Hepatocyte (in vitro differentiated cells): ENCODE data around the gene CTNND2.

Experiments
- EZH2 ChIP-seq: fragments of 200-600 bp; sonication (generic); IDR thresholded peaks from 2 replicates; pipeline ENCODE4 v1.6.1; 2016; ENCODE audit warnings: antibody characterized with exemption, mild to moderate bottlenecking, borderline replicate concordance
- EZH2phosphoT487 ChIP-seq: fragments of 200-600 bp; sonication (generic); IDR thresholded peaks from one replicate; pipeline ENCODE4 v1.6.1; 2018; ENCODE audit warnings: antibody characterized with exemption, mild to moderate bottlenecking, low read depth, moderate library complexity; ENCODE audit not compliant: unreplicated experiment, severe bottlenecking
- TF ChIP-seq, protein P1 (sequence below): fragments of 200-600 bp; sonication (generic); IDR thresholded peaks from 2 replicates; pipeline ENCODE4 v1.5.1; 2016; ENCODE audit warnings: antibody characterized with exemption, mild to moderate bottlenecking; ENCODE audit not compliant: poor library complexity

DNA sequence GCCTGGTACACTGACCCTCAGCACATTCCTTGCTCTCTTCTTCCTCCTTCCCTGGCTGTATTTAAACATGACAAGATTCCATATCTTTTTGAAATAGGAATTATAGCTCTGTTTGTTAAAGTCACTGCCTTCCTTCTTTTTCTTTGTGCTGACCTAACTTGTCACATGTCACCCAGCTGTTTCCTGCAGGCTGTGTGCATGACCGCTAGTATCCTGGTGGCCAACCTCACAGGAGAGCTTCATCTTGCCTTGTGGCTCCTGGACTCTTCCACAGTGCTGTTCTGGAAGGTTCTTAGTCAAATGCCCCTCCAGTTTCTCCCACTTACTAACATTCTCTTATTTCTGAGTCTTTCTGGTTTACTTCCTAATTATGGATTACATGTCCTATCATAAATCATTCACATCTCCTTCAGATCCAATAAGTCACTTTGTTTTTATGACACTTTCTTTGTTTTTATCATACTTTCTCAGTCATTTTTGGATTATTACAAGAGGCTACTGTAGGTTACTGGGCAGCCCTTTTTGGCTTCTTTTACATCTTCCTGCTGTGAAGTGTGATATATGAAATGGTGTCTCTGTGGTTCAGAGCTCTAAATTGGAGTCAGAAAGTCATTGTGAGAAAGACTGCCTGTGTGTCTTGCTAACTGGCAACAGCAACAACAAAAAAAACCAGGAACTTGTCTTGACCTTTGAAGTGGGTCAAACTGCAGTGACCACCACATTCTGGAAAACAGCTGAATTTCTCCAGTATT is 679.6 kb downstream of the CTNND2 start:
- no peak for TF ChIP-seq EZH2phosphoT487
- TF ChIP-seq, protein P1, sequence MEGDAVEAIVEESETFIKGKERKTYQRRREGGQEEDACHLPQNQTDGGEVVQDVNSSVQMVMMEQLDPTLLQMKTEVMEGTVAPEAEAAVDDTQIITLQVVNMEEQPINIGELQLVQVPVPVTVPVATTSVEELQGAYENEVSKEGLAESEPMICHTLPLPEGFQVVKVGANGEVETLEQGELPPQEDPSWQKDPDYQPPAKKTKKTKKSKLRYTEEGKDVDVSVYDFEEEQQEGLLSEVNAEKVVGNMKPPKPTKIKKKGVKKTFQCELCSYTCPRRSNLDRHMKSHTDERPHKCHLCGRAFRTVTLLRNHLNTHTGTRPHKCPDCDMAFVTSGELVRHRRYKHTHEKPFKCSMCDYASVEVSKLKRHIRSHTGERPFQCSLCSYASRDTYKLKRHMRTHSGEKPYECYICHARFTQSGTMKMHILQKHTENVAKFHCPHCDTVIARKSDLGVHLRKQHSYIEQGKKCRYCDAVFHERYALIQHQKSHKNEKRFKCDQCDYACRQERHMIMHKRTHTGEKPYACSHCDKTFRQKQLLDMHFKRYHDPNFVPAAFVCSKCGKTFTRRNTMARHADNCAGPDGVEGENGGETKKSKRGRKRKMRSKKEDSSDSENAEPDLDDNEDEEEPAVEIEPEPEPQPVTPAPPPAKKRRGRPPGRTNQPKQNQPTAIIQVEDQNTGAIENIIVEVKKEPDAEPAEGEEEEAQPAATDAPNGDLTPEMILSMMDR, result no peak
- no peak for TF ChIP-seq EZH2
